Uterus (tissue), 4 donors: Measurements from ENCODE around the gene MED16. TPM values are rescaled to one million over a fixed set of nuclear protein-coding genes. Genes with fewer than 3 reads are reported as not detected.

Experiments
- DNase-seq, 2 donors: peaks; one replicate each; pipeline ENCODE4 v3.0.0-alpha.2; 2019 to 2020
- H3K27ac ChIP-seq, 2 donors: fragments of 200-600 bp; sonication (generic); 1 replicate in 1 of 2; 2 replicates in 1 of 2; pipeline ENCODE4 v1.5.1; 2016 to 2018
- H3K27me3 ChIP-seq, 2 donors: fragments of 200-600 bp; sonication (generic); one replicate each; pipeline ENCODE4 v1.5.1; 2018 to 2019; ENCODE audit warnings: control low read depth in 1 of 2
- H3K36me3 ChIP-seq, 2 donors: fragments of 200-600 bp; sonication (generic); one replicate each; pipeline ENCODE4 v1.5.1; 2019; ENCODE audit warnings: control low read depth in 1 of 2
- H3K4me1 ChIP-seq, 2 donors: fragments of 200-600 bp; sonication (generic); one replicate each; pipeline ENCODE4 v1.5.1; 2018 to 2019; ENCODE audit warnings: control low read depth in 1 of 2
- H3K4me3 ChIP-seq, 2 donors: fragments of 200-600 bp; sonication (generic); 1 replicate in 1 of 2; 2 replicates in 1 of 2; pipeline ENCODE4 v1.5.1; 2018 to 2019; ENCODE audit warnings: mild to moderate bottlenecking in 1 of 2
- H3K9me3 ChIP-seq, 2 donors: fragments of 200-600 bp; sonication (generic); one replicate each; pipeline ENCODE4 v1.5.1; 2019; ENCODE audit warnings: control low read depth in 1 of 2
- POLR2A ChIP-seq, 2 donors: fragments of 450-650 bp; IDR thresholded peaks; one replicate each; pipeline ENCODE4 v1.6.1; 2016; ENCODE audit warnings: antibody characterized with exemption in 2 of 2, mild to moderate bottlenecking in 1 of 2, moderate library complexity in 1 of 2
- intact Hi-C: fragments of 100-400 bp; cut with DNase I; formaldehyde crosslinking; loops from one replicate; pipeline ENCODE4 v1.15.1; 2023; ENCODE audit warnings: low total_unique reads
- total RNA-seq, 4 donors: library from RNA; depleted of rRNA in 3 of 4; stranded (reverse); fragments of >200 nt in 3 of 4; gene quantifications; one replicate each; pipeline versions ENCODE4 v1.1.0 to v1.2.4, GENCODE V29; 2014 to 2023
- TF ChIP-seq, protein P1 (sequence below), 4 experiments: fragments of 200-600 bp in 2 of 4; fragments of 450-650 bp in 2 of 4; sonication (generic) in 2 of 4; IDR thresholded peaks; one replicate each; pipeline ENCODE4 v1.5.1; 2016 to 2019; ENCODE audit warnings: antibody characterized with exemption in 4 of 4, mild to moderate bottlenecking in 2 of 4, moderate library complexity in 1 of 4
- donor health status: DM: yes; HTN: yes; CAD: no.

Gene MED16
- total RNA-seq, 4 donors from 2014 or later: 12.0 to 69.1 (median 43.1) TPM

DNA sequence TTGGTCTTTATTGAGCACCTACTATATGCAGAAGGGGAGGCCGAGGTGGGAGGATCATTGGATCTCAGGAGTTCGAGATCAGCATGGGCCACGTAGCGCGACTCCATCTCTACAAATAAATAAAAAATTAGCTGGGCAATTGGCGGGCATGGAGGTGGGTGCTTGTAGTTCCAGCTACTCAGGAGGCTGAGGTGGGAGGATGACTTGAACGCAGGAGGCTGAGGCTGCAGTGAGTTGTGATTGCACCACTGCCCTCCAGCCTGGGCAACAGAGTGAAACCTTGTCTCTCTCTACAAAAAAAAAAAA is 29.7 kb downstream of the MED16 start:
- TF ChIP-seq, protein P1, sequence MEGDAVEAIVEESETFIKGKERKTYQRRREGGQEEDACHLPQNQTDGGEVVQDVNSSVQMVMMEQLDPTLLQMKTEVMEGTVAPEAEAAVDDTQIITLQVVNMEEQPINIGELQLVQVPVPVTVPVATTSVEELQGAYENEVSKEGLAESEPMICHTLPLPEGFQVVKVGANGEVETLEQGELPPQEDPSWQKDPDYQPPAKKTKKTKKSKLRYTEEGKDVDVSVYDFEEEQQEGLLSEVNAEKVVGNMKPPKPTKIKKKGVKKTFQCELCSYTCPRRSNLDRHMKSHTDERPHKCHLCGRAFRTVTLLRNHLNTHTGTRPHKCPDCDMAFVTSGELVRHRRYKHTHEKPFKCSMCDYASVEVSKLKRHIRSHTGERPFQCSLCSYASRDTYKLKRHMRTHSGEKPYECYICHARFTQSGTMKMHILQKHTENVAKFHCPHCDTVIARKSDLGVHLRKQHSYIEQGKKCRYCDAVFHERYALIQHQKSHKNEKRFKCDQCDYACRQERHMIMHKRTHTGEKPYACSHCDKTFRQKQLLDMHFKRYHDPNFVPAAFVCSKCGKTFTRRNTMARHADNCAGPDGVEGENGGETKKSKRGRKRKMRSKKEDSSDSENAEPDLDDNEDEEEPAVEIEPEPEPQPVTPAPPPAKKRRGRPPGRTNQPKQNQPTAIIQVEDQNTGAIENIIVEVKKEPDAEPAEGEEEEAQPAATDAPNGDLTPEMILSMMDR (IDR thresholded peaks at IDR 0.05): no peak
- no peak for TF ChIP-seq POLR2A (IDR thresholded peaks at IDR 0.05)
- intact Hi-C loops: loop anchor here (10.0 kb wide), 1 partner anchor 122 kb away; the partner anchor contains the start of gene WDR18
- Histone ChIP-seq H3K27ac (no peak overlapping the region), H3K27me3 (peaks cover 0 to 20% of the 10 kb centered on the region in 2 donors), H3K4me3 (no peak overlapping the region), H3K9me3 (no peaks in the 10 kb centered on the region), H3K4me1 (peaks cover 0 to 17% of the 10 kb centered on the region in 2 donors), H3K36me3 (no peaks in the 10 kb centered on the region)
- no peak for DNase-seq

DNA sequence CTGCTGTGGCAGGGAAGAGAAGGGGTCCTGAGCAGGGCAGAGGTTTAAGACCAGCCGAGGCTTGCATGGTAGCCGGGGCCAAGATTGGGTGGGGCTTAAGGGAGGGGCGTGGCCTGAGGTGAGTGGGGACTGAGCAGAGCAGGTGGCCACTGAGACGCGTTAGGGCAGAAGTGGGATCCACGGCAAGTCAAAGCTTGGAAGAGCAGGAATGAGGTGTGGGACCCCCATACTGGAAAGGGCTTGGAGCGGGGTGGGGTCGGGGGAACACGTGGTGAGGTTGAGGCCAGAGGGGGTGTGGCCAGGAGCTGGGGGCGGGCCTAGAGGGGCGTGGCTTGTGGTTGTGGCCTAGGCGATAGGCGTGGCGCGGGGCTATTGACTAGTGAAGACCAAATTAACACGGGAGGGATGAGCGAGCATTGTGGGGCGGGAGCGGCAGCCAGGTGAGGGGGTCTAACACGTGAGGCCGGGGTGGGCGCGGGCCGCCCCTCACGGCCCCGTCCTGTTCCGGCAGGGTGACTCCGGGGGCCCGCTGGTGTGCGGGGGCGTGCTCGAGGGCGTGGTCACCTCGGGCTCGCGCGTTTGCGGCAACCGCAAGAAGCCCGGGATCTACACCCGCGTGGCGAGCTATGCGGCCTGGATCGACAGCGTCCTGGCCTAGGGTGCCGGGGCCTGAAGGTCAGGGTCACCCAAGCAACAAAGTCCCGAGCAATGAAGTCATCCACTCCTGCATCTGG is 30.2 kb downstream of the MED16 start:
- Histone ChIP-seq H3K27me3 (peaks cover 0 to 20% of the 10 kb centered on the region in 2 donors), H3K9me3 (no peaks in the 10 kb centered on the region), H3K4me1 (peaks cover 0 to 17% of the 10 kb centered on the region in 2 donors), H3K36me3 (no peaks in the 10 kb centered on the region), H3K27ac (no peak overlapping the region), H3K4me3 (no peak overlapping the region)
- no peak for TF ChIP-seq POLR2A (IDR thresholded peaks at IDR 0.05)
- TF ChIP-seq, protein P1 (IDR thresholded peaks at IDR 0.05): no peak
- peak; percentile 53 to 62 for DNase-seq
- intact Hi-C loops: loop anchor here (10.0 kb wide), 1 partner anchor 122 kb away; the partner anchor contains the start of gene WDR18

DNA sequence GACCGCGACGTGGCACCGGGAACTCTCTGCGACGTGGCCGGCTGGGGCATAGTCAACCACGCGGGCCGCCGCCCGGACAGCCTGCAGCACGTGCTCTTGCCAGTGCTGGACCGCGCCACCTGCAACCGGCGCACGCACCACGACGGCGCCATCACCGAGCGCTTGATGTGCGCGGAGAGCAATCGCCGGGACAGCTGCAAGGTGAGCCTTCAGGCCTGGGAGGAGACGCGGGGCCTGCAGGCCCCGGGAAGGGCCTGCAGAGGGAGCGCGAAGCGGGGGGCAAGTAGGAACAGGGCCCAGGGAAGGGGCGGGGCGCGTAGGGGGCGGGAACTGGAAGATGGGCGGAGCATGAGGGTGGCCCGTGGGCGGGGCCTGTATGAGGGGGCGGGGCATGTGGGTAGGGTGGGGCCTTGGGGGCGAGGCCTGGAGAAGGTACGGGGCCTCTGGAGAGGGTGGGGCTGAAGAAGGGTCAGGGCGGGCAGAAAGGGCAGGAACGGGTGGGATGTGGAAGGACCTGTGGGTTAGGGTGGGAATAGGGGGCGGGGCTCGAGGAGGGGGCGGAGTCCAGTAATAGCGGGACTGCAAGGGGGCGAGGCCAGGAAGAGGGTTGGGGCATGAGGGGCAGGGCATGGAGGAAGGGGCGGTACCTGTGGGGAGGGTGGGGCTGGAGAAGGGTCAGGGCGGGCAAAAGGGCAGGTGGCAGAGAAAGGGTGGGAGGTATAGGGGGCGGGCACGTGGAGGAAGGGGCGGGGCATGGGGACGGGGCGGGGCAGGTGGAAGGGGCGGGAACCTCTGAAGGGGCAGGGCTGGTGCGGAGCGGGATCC is 31.0 kb downstream of the MED16 start:
- intact Hi-C loops: loop anchor here (10.0 kb wide), 1 partner anchor 123 kb away; the partner anchor contains the start of gene WDR18
- H3K27me3 ChIP-seq: peaks cover 0 to 20% of the 10 kb centered on the region in 2 donors
- no peak for TF ChIP-seq POLR2A (IDR thresholded peaks at IDR 0.05)
- TF ChIP-seq, protein P1 (IDR thresholded peaks at IDR 0.05): no peak
- H3K4me1 ChIP-seq: peaks cover 0 to 17% of the 10 kb centered on the region in 2 donors
- no peak for DNase-seq
- no peaks in the 10 kb centered on the region for H3K36me3 ChIP-seq
- no peaks in the 10 kb centered on the region for H3K9me3 ChIP-seq
- no peak overlapping the region for H3K27ac ChIP-seq
- H3K4me3 ChIP-seq: no peak overlapping the region

DNA sequence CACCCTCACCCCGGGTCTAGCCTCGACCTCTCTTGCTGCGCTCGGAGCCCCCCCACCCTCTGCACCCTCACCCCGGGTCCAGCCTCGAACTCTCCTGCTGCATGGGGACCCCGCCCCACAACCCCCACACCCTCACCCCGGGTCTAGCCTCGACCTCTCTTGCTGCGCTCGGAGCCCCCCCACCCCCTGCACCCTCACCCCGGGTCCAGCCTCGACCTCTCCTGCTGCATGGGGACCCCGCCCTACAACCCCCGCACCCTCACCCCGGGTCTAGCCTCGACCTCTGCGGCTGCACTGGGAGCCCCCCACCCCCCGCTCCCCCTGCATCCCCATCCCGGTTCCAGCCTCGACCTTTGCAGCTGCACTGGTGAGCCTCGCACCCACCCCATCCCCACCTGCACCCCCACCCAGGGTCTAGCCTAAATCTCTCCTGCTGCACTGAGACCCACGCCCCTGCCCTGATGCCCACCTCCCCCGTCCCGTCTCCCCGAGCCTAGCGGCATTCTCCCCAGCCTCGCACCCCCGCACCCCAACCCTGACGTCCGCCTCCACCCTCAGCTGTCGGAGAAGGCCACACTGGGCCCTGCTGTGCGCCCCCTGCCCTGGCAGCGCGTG is 31.7 kb downstream of the MED16 start:
- no peak overlapping the region for H3K4me3 ChIP-seq
- intact Hi-C loops: loop anchor here (10.0 kb wide), 1 partner anchor 124 kb away; the partner anchor contains the start of gene WDR18
- peaks cover 0 to 17% of the 10 kb centered on the region in 2 donors for H3K4me1 ChIP-seq
- H3K27me3 ChIP-seq: peaks cover 0 to 20% of the 10 kb centered on the region in 2 donors
- no peak overlapping the region for H3K27ac ChIP-seq
- H3K9me3 ChIP-seq: no peaks in the 10 kb centered on the region
- TF ChIP-seq, protein P1 (IDR thresholded peaks at IDR 0.05): no peak
- no peak for TF ChIP-seq POLR2A (IDR thresholded peaks at IDR 0.05)
- no peaks in the 10 kb centered on the region for H3K36me3 ChIP-seq
- DNase-seq: no peak
